Measurements from ENCODE around the gene PLOD1.

GRCh38 chr1:11942280-11942679 lies 7.8 kb downstream of the PLOD1 start:
- TF ChIP-seq CTCF (IDR thresholded peaks at IDR 0.05 in 2 of 3, conservative IDR thresholded peaks at IDR 0.05 in 1 of 3; ENCODE audit: control insufficient read depth in 2 of 3, extremely low read depth in 1 of 3, insufficient read depth in 1 of 3, low read depth in 3 of 3, low read length in 3 of 3): no peak
- TF ChIP-seq ZBTB11 (CRISPR knock-in tag; IDR thresholded peaks at IDR 0.05): no peak
- no peak for TF ChIP-seq SMARCA5 (IDR thresholded peaks at IDR 0.05)
- no peak for TF ChIP-seq POLR2A (IDR thresholded peaks at IDR 0.05; ENCODE audit: low read depth, low read length)
- no peak for TF ChIP-seq TCF7 (IDR thresholded peaks at IDR 0.05; ENCODE audit: borderline replicate concordance)
- no peak for TF ChIP-seq CREM (IDR thresholded peaks at IDR 0.05; ENCODE audit: low read depth)
- TF ChIP-seq HCFC1 (IDR thresholded peaks at IDR 0.05; ENCODE audit: low read length): no peak

Data from GM12878 (cell line).